Prostate gland (tissue), 2 donors: ENCODE results near the gene CAPN3.

Experiments used
- CTCF ChIP-seq, 4 experiments: fragments of 200-600 bp in 2 of 4; fragments of 450-650 bp in 2 of 4; sonication (generic) in 2 of 4; IDR thresholded peaks; 1 replicate in 3 of 4; 2 replicates in 1 of 4; pipeline ENCODE4 v1.5.1; 2016 to 2019; ENCODE audit warnings: antibody characterized with exemption in 4 of 4, mild to moderate bottlenecking in 2 of 4, moderate library complexity in 2 of 4
- POLR2A ChIP-seq: fragments of 450-650 bp; IDR thresholded peaks from one replicate; pipeline ENCODE4 v1.6.1; 2016; ENCODE audit warnings: antibody characterized with exemption, mild to moderate bottlenecking
- POLR2AphosphoS5 ChIP-seq: sonication (generic); formaldehyde crosslinking; IDR thresholded peaks from one replicate; pipeline ENCODE4 v1.6.1; 2017; ENCODE audit warnings: antibody characterized with exemption

GRCh38 chr15:42409011-42409410, 49.7 kb downstream of the CAPN3 start:
- TF ChIP-seq CTCF (IDR thresholded peaks at IDR 0.05) (no peak), POLR2A (no peak), POLR2AphosphoS5 (no peak)
